Esophagus squamous epithelium (tissue), 5 donors: ENCODE results near the gene PTAFR. TPM values are rescaled to one million over a fixed set of nuclear protein-coding genes. Genes with fewer than 3 reads are reported as not detected.

Experiments used
- DNase-seq: peaks from one replicate; lab custom pipeline; 2025; lab: John Stamatoyannopoulos, UW
- H3K27ac ChIP-seq, 4 donors: fragments of 200-600 bp; sonication (generic); one replicate each; pipeline ENCODE4 v1.5.1; 2016 to 2019; ENCODE audit warnings: mild to moderate bottlenecking in 1 of 4
- H3K27me3 ChIP-seq, 4 donors: fragments of 200-600 bp; sonication (generic); 1 replicate in 3 of 4; 2 replicates in 1 of 4; pipeline versions ENCODE4 v1.5.1 to v1.6.0; 2017 to 2021; ENCODE audit warnings: antibody characterized with exemption in 1 of 4
- H3K36me3 ChIP-seq, 3 donors: fragments of 200-600 bp; sonication (generic); one replicate each; pipeline ENCODE4 v1.5.1; 2016 to 2019
- H3K4me1 ChIP-seq, 3 donors: fragments of 200-600 bp; sonication (generic); one replicate each; pipeline ENCODE4 v1.5.1; 2017 to 2019
- H3K4me3 ChIP-seq, 4 donors: fragments of 200-600 bp; sonication (generic); 1 replicate in 3 of 4; 2 replicates in 1 of 4; pipeline ENCODE4 v1.5.1; 2016 to 2019; ENCODE audit warnings: mild to moderate bottlenecking in 2 of 4, moderate library complexity in 1 of 4
- H3K9me3 ChIP-seq, 3 donors: fragments of 200-600 bp; sonication (generic); one replicate each; pipeline ENCODE4 v1.5.1; 2016 to 2019
- POLR2A ChIP-seq, 4 donors: fragments of 450-650 bp; IDR thresholded peaks; one replicate each; pipeline ENCODE4 v1.6.1; 2017; ENCODE audit warnings: antibody characterized with exemption in 4 of 4, mild to moderate bottlenecking in 4 of 4, moderate library complexity in 3 of 4
- WGBS, 2 donors: methylation state at CpG; one replicate each; pipeline ENCODE4 v1.1.5; 2018; 5-methylcytosine and 5-hydroxymethylcytosine counted together
- intact Hi-C: fragments of 100-400 bp; cut with DNase I; formaldehyde crosslinking; loops from one replicate; pipeline ENCODE4 v1.15.0; 2022
- total RNA-seq, 4 donors: library from RNA; depleted of rRNA; stranded (reverse); fragments of >200 nt; gene quantifications; one replicate each; pipeline ENCODE4 v1.1.0, GENCODE V29; 2016
- TF ChIP-seq, protein P1 (sequence below), 6 experiments: fragments of 450-650 bp in 4 of 6; fragments of 200-600 bp in 2 of 6; sonication (generic) in 2 of 6; IDR thresholded peaks; one replicate each; pipeline ENCODE4 v1.5.1; 2016 to 2019; ENCODE audit warnings: antibody characterized with exemption in 6 of 6, mild to moderate bottlenecking in 4 of 6, moderate library complexity in 4 of 6
- donor health status: DM: yes; HTN: yes; CAD: no.

PTAFR gene
- total RNA-seq, 4 donors from 2014 or later, result 2.7 to 12.8 (median 8.9) TPM

DNA sequence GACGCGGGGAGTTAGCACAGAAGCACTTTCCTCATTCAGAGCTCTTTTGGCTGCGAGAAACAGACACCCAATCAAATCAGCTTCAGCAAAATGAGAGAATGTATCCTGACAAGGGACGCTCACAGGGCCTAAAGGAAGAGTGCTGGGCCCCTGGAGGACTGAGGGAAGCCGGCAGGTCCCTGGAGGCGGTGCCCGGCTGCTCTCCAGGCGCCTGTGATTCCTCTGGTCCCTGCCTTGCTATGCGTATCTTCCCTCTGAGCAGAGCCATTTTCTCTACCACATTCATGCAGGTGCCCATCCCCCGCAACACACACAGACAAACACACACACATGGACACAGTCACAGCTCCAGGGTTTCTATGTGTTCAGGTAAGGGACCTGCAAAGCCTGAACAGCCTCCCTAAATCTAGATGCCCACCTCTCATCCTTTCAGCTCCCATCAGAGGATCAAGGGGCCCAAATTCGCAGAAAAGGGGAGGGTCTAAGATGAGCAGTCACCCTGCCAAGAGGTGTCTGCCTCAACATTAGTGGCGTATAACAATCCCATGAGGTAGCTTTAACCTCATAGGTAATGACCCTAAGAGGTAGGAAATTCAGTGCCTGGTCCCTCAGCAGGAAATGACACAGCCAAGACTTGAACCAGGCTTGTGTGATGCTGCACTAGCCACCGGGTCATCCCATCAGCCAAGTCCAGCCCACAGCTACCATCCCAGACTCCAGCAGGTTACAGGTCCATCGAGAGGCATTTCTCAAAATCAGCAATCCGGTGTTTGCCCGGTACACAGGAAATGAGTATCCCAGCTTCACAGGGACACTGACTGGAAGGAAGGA lies 29.0 kb downstream of the PTAFR start:
- no peaks in the 10 kb centered on the region for H3K27me3 ChIP-seq
- WGBS, 2 donors, result 84 to 89% methylated on average over 10 to 13 of the region's 16 CpGs
- H3K36me3 ChIP-seq, result peaks cover 0 to 21% (median 4%) of the 10 kb centered on the region in 3 donors
- DNase-seq, result no peak
- peak overlapping the region in 1 of 4 donors; percentile 38 for H3K27ac ChIP-seq
- H3K4me3 ChIP-seq, result no peak overlapping the region
- H3K9me3 ChIP-seq, result no peaks in the 10 kb centered on the region
- peaks cover 0 to 10% (median 3%) of the 10 kb centered on the region in 3 donors for H3K4me1 ChIP-seq
- no peak for TF ChIP-seq POLR2A (IDR thresholded peaks at IDR 0.05)
- TF ChIP-seq, protein P1, sequence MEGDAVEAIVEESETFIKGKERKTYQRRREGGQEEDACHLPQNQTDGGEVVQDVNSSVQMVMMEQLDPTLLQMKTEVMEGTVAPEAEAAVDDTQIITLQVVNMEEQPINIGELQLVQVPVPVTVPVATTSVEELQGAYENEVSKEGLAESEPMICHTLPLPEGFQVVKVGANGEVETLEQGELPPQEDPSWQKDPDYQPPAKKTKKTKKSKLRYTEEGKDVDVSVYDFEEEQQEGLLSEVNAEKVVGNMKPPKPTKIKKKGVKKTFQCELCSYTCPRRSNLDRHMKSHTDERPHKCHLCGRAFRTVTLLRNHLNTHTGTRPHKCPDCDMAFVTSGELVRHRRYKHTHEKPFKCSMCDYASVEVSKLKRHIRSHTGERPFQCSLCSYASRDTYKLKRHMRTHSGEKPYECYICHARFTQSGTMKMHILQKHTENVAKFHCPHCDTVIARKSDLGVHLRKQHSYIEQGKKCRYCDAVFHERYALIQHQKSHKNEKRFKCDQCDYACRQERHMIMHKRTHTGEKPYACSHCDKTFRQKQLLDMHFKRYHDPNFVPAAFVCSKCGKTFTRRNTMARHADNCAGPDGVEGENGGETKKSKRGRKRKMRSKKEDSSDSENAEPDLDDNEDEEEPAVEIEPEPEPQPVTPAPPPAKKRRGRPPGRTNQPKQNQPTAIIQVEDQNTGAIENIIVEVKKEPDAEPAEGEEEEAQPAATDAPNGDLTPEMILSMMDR (IDR thresholded peaks at IDR 0.05), result no peak
- intact Hi-C loops, result no loop called here

DNA sequence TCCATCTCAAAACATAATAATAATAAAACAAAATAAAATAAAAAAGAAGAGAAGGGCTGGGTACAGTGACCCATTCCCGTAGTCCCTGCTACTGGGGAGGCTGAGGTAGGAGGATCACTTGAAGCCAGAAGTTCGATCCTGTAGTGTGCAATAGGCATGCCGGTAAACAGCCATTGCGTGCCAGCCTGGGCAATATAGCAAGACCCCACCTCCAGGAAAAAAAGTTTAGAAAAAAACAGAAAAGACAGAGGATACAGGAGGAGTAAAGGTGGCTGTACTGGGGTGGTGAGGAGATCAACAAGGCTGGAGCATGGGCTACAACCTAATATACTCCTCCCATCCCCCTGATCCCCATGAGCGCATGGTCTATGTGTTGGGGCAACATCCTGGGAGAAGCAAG lies 30.8 kb downstream of the PTAFR start:
- TF ChIP-seq, protein P1 (IDR thresholded peaks at IDR 0.05), result no peak
- no peak for TF ChIP-seq POLR2A (IDR thresholded peaks at IDR 0.05)
- Histone ChIP-seq H3K27ac (no peak overlapping the region), H3K4me1 (peaks cover 0 to 6% (median 3%) of the 10 kb centered on the region in 3 donors), H3K9me3 (no peaks in the 10 kb centered on the region), H3K27me3 (no peaks in the 10 kb centered on the region), H3K4me3 (no peak overlapping the region), H3K36me3 (peaks cover 0 to 20% (median 4%) of the 10 kb centered on the region in 3 donors)
- intact Hi-C loops, result no loop called here
- 94 to 98% methylated on average over 5 of the region's 5 CpGs for WGBS, 2 donors
- DNase-seq, result no peak

DNA sequence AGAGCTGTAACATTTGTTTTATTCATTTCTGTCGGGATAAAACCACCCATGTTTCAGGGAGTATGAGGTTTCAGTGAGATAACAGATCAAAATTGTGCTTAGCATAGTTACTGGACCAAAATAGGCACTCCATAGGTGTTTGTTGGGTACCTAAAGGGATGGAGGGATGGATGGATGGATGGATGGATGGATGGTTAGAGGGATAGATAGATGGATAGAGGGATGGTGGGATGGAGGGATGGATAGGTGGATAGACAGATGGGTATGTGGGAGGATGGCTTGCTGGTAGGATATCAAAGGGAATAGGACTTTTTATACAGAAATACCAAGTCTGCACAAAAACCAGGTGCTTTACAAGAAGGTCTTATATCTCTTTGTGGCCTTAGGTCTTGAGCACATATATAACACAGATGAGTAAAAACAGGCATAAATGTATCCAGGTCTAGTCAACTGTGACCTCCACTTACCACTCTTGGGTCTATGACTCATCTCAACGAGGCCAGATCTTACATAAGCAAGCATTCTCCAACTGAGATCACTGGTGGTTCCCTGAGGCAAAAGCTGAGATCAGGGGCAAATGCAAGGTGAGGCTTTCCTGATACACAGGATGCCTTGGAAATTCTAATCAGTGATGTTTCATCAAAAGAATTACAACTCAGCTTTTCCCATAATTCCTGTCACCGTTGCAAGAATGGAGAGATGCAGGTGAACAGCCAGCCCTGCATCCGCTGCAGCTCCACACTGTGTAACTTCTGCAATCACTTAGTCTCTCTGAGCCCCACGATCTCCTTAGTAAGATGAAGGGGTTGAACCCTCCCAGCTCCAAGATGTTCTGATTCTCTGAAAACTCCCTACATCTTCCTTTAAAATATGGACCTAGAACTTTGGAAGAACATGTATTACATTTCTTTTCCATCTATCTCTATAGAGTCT lies 32.0 kb downstream of the PTAFR start:
- H3K9me3 ChIP-seq, result no peaks in the 10 kb centered on the region
- H3K4me1 ChIP-seq, result peaks cover 0 to 6% (median 3%) of the 10 kb centered on the region in 3 donors
- H3K36me3 ChIP-seq, result peaks cover 0 to 8% (median 0%) of the 10 kb centered on the region in 3 donors
- WGBS, 2 donors, result 45 to 56% methylated on average over 5 of the region's 5 CpGs
- H3K27me3 ChIP-seq, result no peaks in the 10 kb centered on the region
- intact Hi-C loops, result no loop called here
- H3K4me3 ChIP-seq, result no peak overlapping the region
- H3K27ac ChIP-seq, result no peak overlapping the region
- TF ChIP-seq, protein P1 (IDR thresholded peaks at IDR 0.05), result no peak
- no peak for TF ChIP-seq POLR2A (IDR thresholded peaks at IDR 0.05)
- DNase-seq, result no peak

DNA sequence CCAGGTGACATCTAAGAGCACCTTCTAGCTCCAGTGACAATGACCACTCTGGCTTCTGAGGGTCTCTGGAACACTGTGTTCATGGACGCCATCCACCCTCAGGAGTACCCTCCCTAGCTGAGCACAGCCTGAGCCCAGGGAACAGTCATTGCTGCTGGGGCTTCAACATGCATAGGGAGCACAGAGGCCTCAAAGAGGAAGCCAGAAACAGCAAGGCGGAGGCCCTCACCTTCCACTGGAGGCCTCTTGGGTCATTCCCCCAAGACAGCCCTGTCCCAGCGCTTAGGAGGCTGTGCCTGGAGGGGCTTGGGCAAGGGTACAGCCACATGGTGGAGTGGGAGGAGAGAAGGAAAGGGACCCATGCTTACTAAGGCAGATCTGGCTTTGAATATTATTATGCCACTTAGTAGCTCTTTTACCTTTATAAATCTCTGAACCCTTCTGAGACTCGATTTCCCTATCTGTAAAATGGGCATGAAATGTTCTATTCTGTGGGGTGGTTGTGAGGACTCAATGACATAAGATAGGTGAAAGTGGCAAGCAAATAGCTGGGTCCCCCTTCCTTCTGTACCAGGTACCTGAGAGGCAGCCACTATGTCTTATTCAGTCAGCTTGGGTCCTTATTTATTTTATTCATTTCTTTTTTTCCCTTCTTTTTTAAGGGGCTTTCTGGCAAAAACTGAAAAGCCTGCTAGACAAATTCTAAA lies 32.8 kb downstream of the PTAFR start:
- intact Hi-C loops, result no loop called here
- H3K9me3 ChIP-seq, result no peaks in the 10 kb centered on the region
- no peak overlapping the region for H3K4me3 ChIP-seq
- H3K27ac ChIP-seq, result no peak overlapping the region
- peaks cover 0 to 6% (median 3%) of the 10 kb centered on the region in 3 donors for H3K4me1 ChIP-seq
- 85 to 89% methylated on average over 1 of the region's 4 CpGs for WGBS, 2 donors
- H3K36me3 ChIP-seq, result no peaks in the 10 kb centered on the region
- TF ChIP-seq, protein P1 (IDR thresholded peaks at IDR 0.05), result no peak
- DNase-seq, result no peak
- H3K27me3 ChIP-seq, result no peaks in the 10 kb centered on the region
